M059J (cell line): ENCODE measurements around the gene CFAP54. TPM values are rescaled to one million over a fixed set of nuclear protein-coding genes. Genes with fewer than 3 reads are reported as not detected.
A peak's percentile ranks its signal among the peaks of the same experiment; 100 is the strongest.

ENCODE experiments used
- DNase-seq: peaks from one replicate; pipeline ENCODE4 v3.0.0-alpha.2; 2012; ENCODE audit warnings: low read depth
- total RNA-seq: library from RNA; depleted of rRNA; stranded (reverse); fragments of >200 nt; shearing (Covaris generic); gene quantifications from 2 replicates; pipeline ENCODE4 v1.2.3, GENCODE V29; 2014

CFAP54 gene
- total RNA-seq, 1 experiment from 2014 or later: 1.8 TPM

GRCh38 chr12:96821592-96821991 lies 332.2 kb downstream of the CFAP54 start:
- no peak for DNase-seq

GRCh38 chr12:96822641-96823040 lies 333.3 kb downstream of the CFAP54 start:
- DNase-seq: no peak

DNA sequence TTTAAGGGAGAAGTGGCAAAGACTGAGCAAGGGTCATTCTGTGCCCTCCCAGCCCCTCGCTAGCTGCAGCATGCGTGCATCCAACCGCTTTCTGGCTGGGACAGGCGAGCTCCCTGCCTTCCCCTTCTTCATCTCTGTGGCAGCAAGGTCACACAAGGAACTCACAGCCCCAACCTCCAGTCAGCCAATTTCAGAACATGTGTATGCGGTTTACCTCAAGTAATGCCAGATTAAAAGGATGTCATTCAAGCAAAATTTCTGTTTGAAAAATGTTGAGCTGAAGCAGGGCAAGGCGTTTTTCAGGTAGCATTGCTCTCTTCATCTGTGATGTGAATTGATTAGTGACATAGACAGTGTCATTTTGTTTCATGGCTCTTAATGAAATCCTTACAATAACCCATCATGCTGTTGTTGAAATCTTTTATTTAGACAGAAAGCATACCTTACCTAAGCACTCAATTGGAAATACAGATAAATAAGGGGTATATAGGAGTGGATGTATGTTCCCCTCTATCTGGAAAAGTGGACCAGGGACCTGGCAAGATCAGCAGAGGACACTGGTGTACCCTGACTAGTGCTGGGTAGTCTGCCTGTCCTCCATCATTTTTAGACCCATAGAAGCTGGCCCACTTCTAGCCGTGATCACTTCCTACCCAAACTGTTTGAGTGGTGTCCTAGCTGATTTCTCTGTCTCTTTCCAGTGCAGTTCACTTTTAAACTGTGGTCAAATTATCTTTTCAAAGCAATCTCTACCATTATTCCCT lies 334.9 kb downstream of the CFAP54 start:
- no peak for DNase-seq

GRCh38 chr12:96824838-96825236 lies 335.5 kb downstream of the CFAP54 start:
- DNase-seq: no peak

DNA sequence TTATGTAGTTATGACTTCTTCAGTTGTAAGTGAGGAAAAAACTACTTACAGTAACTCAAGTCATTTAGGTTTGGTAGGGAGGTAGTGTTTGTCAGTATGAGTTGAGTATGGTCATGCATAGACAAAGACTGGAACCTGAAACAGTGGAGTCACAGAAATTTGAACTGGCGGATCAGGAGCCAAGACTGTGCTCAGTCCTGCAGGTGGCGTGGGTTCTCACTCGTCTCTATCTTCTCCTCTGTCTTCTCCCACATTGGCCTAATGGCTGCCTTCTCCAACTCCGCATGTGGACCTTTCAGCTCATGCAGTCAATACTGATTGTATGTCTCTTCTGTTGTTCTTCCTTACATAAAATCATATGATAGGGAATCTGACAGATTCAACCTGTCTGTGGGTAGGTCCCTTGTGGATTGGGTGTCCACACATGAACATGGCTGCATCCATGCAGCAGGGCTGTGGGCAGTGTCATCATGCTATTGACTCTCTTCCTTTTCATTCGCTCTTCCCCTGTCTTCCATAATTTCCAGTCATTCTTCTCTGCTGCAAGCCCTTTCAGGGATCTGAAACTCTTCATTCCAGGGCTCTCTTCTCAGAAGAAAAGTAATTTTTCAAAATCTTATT lies 338.9 kb downstream of the CFAP54 start:
- no peak for DNase-seq

DNA sequence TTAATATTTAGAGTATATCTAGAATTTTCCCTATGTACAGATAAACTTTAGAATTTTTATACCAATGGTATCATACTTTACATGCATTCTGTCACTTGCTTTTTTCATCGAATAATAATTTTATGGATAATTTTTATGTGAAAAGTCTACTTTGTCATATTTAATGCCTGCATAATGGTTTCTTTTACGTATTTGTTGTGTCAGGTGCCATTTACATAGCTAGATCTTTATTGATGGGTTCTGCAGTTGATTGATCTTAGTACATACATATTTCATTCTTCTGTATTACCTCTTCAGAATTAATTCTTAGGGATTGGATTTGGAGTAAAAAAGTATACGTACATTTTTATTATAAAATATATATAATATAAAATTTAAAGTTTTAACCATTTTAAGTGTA lies 340.0 kb downstream of the CFAP54 start:
- DNase-seq: no peak

GRCh38 chr12:96831346-96831745 lies 342.0 kb downstream of the CFAP54 start:
- DNase-seq: no peak

GRCh38 chr12:96846293-96846692 lies 356.9 kb downstream of the CFAP54 start:
- no peak for DNase-seq

DNA sequence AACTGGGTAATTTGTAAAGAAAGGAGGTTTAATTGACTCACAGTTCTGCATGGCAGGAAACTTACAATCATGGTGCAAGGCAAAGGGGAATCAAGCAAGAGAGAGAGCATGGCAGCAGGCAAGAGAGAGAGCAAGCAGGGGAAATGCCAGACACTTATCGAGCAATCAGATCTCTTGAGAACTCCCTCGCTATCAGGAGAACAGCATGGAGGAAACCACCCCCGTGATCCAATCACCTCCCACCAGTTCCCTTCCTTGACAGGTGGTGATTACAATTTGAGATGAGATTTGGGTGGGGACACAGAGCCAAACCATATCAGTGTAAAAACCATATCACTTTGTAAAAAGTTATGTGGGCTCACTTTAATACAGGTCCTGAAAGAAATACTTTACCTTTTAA lies 361.3 kb downstream of the CFAP54 start:
- DNase-seq: no peak

- DNase-seq: no peak
Observed at GRCh38 chr12:96858162-96858561, 368.8 kb downstream of the CFAP54 start.

GRCh38 chr12:96861656-96862055 lies 372.3 kb downstream of the CFAP54 start:
- peak; percentile 60 for DNase-seq

- peak; percentile 61 for DNase-seq
Observed at GRCh38 chr12:96862326-96862725, 372.9 kb downstream of the CFAP54 start.

GRCh38 chr12:96864335-96864734 lies 375.0 kb downstream of the CFAP54 start:
- DNase-seq: no peak

- no peak for DNase-seq
Observed at GRCh38 chr12:96866801-96867590, 377.6 kb downstream of the CFAP54 start.

DNA sequence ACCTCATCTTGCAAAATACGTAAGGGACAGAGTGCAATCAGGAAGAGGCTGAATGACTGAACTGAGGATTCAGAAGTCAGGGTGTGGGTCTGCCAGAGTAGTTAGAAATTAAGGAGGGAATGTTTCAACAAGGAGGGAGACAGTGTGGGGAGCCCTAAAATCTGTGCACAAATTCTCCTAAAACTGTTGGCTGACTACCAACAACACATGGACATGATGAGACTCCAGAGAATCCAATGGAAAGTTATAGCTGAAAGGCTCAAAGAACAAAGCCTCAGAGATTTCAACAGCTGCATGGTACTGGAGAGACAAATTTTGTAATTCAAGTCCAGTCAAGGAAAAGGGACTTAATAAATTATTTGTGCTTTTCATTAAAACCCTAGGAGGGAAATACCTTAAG lies 381.6 kb downstream of the CFAP54 start:
- no peak for DNase-seq

GRCh38 chr12:96872961-96873360 lies 383.6 kb downstream of the CFAP54 start:
- no peak for DNase-seq

DNA sequence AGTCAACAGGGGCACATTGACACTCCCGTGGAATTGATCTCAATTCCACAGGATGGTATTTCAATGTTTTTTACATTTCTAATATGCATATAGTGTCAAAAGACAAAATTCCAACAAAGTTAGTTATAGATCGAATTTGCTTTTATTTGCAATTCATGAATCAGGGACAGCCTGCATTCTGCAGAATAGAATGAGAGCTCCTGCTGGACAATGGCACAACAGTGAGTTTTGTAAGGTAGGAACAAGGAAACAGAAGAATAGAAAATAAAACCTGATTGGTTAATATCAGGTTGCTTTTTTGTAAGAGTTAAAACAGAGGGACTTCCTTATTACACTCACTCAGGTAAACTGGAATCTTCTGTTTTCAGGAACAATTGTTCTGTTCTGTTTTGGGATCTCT lies 384.8 kb downstream of the CFAP54 start:
- DNase-seq: no peak

DNA sequence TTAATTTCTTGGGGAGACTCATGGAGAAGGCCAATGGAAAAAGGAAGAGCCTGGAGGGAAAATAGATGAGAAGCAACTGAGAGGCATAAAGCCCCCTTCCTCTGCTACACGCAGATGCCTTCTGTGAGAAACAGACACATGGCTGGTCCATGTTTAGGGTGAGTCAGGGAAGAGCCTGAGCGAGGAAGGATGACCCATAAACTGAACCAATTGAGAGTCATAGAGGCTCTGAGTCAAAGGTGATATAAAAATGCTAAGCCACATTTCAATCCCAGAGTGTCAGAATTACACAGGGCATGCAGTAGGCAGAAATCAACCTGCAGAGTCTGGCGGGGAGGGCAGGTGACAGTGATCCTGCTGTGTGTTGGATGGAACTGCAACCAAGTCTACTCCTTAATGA lies 387.6 kb downstream of the CFAP54 start:
- DNase-seq: peak; percentile 61

GRCh38 chr12:96878704-96879103 lies 389.3 kb downstream of the CFAP54 start:
- peak; percentile 60 for DNase-seq

DNA sequence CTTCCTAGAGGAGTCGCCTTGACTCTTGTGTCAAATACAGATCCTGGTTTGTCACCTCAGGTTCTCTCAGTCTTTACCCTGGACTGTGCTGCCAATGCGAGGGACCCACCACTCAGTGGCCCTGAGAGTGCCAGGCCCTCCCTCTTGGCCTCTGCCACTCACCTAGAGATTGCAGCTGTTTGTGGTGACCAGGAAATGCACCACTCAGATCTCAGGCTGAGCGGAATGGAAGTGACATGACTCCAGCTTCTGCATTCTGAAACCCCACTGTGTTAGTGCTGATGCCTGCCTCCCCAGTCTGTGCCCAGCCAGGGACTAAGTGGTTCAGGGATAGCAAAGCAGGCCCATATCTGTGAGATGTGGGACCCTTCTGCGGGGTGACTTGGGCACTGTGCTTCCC lies 389.9 kb downstream of the CFAP54 start:
- peak; percentile 34 for DNase-seq

DNA sequence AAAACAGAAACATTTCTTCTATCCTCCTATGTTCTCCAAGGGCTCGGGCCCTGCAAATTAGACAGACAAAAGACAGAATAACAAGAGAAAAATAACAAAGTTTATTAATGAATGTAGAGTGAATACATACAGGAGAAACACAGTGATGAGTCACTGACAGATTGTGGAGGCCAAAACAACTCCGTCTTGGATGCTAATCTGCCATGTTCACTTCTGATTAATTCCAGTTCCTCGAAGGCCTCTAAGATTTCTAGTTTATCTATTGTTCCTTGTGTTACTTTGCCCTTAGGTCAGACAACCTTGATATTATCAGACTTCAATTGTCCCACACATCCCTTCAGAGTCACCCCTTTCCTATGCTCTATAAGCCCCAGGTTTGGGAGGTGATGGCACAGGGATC lies 390.8 kb downstream of the CFAP54 start:
- DNase-seq: no peak

DNA sequence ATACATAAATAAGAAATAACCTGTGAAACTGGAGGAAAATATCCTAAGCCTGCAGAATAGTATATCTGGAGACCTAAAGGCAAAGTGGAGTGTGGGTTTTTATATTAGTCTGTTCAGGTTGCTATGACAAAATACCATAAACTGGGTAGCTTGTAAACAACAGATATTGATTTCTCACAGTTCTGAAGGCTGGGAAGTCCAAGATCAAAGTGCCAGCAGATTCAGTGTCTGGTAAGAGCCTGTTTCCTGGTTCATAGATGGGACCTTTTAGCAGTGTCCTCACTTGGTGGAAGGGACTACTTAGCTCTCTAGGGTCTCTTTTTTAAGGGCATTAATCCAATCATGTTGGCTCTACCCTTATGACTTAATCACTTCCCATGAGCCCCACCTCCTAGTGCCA lies 392.2 kb downstream of the CFAP54 start:
- no peak for DNase-seq

DNA sequence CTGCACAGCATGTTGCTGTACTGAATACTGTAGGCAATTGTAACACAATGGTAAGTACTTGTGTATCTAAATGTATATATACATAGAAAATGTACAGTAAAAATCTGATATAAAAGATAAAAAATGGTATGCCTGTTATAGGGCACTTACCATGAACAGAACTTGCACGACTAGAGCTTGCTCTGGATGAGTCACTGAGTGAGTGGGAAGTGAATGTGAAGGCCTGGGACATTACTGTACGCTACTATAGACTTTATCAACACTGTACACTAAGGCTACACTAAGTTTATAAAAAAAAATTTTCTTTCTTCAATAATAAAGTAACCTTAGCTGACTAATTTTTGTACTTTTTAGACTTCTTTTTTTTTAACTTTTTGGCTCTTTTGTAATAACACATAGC lies 393.5 kb downstream of the CFAP54 start:
- peak; percentile 70 for DNase-seq
